Ovary (tissue), 9 donors: ENCODE data around the gene KRT86. TPM values are rescaled to one million over a fixed set of nuclear protein-coding genes. Genes with fewer than 3 reads are reported as not detected.

Experiments
- DNase-seq, 5 donors: peaks; one replicate each; pipeline ENCODE4 v3.0.0-alpha.2; 2019 to 2020
- H3K27ac ChIP-seq, 2 donors: fragments of 200-600 bp; one replicate each; pipeline versions ENCODE4 v1.5.1 to v1.8.0; 2019 to 2022
- H3K27me3 ChIP-seq: fragments of 200-600 bp; one replicate; pipeline ENCODE4 v1.8.0; 2022
- H3K36me3 ChIP-seq: fragments of 200-600 bp; sonication (generic); one replicate; pipeline ENCODE4 v1.5.1; 2019
- H3K4me1 ChIP-seq: one replicate; pipeline ENCODE4 v1.8.1; 2013; ENCODE audit warnings: mild to moderate bottlenecking, moderate library complexity; ENCODE audit not compliant: insufficient read depth
- H3K4me3 ChIP-seq: fragments of 200-600 bp; sonication (generic); one replicate; pipeline ENCODE4 v1.5.1; 2017
- H3K9me3 ChIP-seq, 2 donors: fragments of 200-600 bp in 1 of 2; sonication (generic) in 1 of 2; one replicate each; pipeline versions ENCODE4 v1.5.1 to v1.8.1; 2013 to 2019; ENCODE audit warnings: mild to moderate bottlenecking in 1 of 2, moderate library complexity in 1 of 2
- EP300 ChIP-seq: sonication (generic); formaldehyde crosslinking; IDR thresholded peaks from one replicate; pipeline ENCODE4 v1.6.1; 2017; ENCODE audit warnings: antibody characterized with exemption
- POLR2A ChIP-seq: fragments of 450-650 bp; IDR thresholded peaks from one replicate; pipeline ENCODE4 v1.6.1; 2017; ENCODE audit warnings: antibody characterized with exemption, mild to moderate bottlenecking, moderate library complexity
- WGBS, 3 donors: extraction: QIAGEN DNeasy Blood & Tissue Kit in 1 of 3; methylation state at CpG; one replicate each; pipeline versions ENCODE4 v1.1.5 to v1.1.7; 2013 to 2017; 5-methylcytosine and 5-hydroxymethylcytosine counted together
- intact Hi-C, 4 donors: fragments of 100-400 bp; cut with DNase I; formaldehyde crosslinking; loops; one replicate each; pipeline versions ENCODE4 v1.11.0 to v1.15.1; 2022 to 2023
- polyA plus RNA-seq, 2 donors: library from polyadenylated mRNA; stranded (reverse); fragments of 200-250 nt in 1 of 2; fragments of 350-450 nt in 1 of 2; fragmentation: Illumina TruSeq in 1 of 2; extraction: RNeasy Lipid Tissue Mini Kit (QIAGEN cat#74804) in 1 of 2; gene quantifications; one replicate each; pipeline ENCODE4 v1.2.3, GENCODE V29; 2013 to 2014
- total RNA-seq, 7 donors: library from RNA; depleted of rRNA in 2 of 7; stranded (reverse); fragments of >200 nt in 2 of 7; fragmentation: NEBNext Ultra II Directional in 3 of 7; extraction: Animal tissue kit (Norgen Biotek cat#: 25700) in 3 of 7; gene quantifications; one replicate each; pipeline versions ENCODE4 v1.1.0 to v1.2.4, GENCODE V29; 2016 to 2023
- TF ChIP-seq, protein P1 (sequence below), 3 donors: fragments of 450-650 bp in 2 of 3; fragments of 200-600 bp in 1 of 3; IDR thresholded peaks; one replicate each; pipeline versions ENCODE4 v1.5.1 to v1.8.0; 2016 to 2022; ENCODE audit warnings: antibody characterized with exemption in 3 of 3, mild to moderate bottlenecking in 1 of 3
- donor health status: DM: no; HTN: no; CAD: no; lungs with moderate emphysema.
- donor health status: DM: no; HTN: no; CAD: no.
- donor health status: Bipolar disorder and iron deficiency.
- donor health status: DM: yes; HTN: yes; CAD: no.
- donor health status: DM: no; HTN: no; CAD: no.
- donor health status: DM: yes; HTN: yes; CAD: no.

KRT86 gene
- total and polyA plus RNA-seq, 9 donors, result 0.69 TPM; not detected in 8

DNA sequence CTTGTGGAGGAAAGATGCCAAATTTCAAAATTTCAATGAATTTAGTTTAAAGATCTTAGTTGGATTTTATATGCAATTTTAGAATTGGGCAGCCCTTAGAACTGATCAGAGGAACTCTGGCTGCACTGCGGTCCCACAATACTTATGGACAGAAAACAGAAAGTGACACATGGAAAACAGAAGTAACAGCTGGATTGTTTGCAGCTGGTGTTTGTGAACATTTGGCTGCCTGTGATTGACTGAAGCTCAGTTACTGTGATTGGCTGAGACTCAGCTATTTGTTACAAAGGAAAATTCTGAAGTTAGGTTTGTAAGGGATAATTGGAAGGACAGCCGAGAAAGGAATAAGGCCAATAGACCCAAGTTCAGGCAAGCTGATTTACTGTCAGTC lies 10.0 kb upstream of the KRT86 start:
- intact Hi-C loops, result no loop called here

DNA sequence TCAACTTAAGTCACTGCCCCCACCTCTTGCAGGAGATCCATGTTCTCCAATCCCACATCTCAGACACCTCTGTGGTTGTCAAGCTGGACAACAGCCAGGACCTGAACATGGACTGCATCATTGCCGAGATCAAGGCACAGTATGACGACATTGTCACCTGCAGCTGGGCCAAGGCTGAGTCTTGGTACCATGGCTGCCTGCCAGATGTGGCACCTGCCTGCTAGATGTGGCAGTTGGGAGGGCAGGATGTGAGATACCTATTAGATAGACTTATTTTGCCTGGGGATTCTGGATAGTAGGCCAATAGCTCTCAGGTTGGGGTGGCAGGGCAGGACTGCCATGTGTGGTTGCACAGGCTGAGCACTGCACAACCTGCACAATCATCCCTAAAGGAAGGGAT lies 7.9 kb upstream of the KRT86 start:
- WGBS, 3 donors, result 85 to 90% (median 85%) methylated on average over 2 of the region's 2 CpGs
- Histone ChIP-seq H3K4me1 (no peaks in the 10 kb centered on the region), H3K4me3 (no peak overlapping the region), H3K27me3 (no peaks in the 10 kb centered on the region), H3K27ac (no peak overlapping the region), H3K36me3 (no peaks in the 10 kb centered on the region), H3K9me3 (no peaks in the 10 kb centered on the region)
- intact Hi-C loops, result no loop called here
- no peak for DNase-seq
- TF ChIP-seq, protein P1, sequence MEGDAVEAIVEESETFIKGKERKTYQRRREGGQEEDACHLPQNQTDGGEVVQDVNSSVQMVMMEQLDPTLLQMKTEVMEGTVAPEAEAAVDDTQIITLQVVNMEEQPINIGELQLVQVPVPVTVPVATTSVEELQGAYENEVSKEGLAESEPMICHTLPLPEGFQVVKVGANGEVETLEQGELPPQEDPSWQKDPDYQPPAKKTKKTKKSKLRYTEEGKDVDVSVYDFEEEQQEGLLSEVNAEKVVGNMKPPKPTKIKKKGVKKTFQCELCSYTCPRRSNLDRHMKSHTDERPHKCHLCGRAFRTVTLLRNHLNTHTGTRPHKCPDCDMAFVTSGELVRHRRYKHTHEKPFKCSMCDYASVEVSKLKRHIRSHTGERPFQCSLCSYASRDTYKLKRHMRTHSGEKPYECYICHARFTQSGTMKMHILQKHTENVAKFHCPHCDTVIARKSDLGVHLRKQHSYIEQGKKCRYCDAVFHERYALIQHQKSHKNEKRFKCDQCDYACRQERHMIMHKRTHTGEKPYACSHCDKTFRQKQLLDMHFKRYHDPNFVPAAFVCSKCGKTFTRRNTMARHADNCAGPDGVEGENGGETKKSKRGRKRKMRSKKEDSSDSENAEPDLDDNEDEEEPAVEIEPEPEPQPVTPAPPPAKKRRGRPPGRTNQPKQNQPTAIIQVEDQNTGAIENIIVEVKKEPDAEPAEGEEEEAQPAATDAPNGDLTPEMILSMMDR (IDR thresholded peaks at IDR 0.05), result no peak
- TF ChIP-seq POLR2A, result no peak
- TF ChIP-seq EP300, result no peak

More for the DNA sequence above, 10.0 kb upstream of the KRT86 start:
- Histone ChIP-seq H3K36me3 (no peaks in the 10 kb centered on the region), H3K9me3 (no peaks in the 10 kb centered on the region), H3K27ac (no peak overlapping the region), H3K27me3 (no peaks in the 10 kb centered on the region), H3K4me1 (no peaks in the 10 kb centered on the region), H3K4me3 (no peak overlapping the region)
- no peak for TF ChIP-seq EP300
- TF ChIP-seq POLR2A, result no peak
- DNase-seq, result no peak
- WGBS, 3 donors, result 65 to 74% (median 70%) methylated on average over 2 of the region's 2 CpGs

- TF ChIP-seq POLR2A (no peak), EP300 (no peak)
- TF ChIP-seq, protein P1 (IDR thresholded peaks at IDR 0.05), result no peak
- WGBS, 3 donors, result 93 to 100% (median 99%) methylated on average over 3 of the region's 3 CpGs
- Histone ChIP-seq H3K4me3 (no peak overlapping the region), H3K27me3 (no peaks in the 10 kb centered on the region), H3K4me1 (no peaks in the 10 kb centered on the region), H3K9me3 (no peaks in the 10 kb centered on the region), H3K27ac (no peak overlapping the region), H3K36me3 (no peaks in the 10 kb centered on the region)
- intact Hi-C loops, result no loop called here
- DNase-seq, result no peak
Observed at GRCh38 chr12:52267266-52267665, 7.2 kb upstream of the KRT86 start.

DNA sequence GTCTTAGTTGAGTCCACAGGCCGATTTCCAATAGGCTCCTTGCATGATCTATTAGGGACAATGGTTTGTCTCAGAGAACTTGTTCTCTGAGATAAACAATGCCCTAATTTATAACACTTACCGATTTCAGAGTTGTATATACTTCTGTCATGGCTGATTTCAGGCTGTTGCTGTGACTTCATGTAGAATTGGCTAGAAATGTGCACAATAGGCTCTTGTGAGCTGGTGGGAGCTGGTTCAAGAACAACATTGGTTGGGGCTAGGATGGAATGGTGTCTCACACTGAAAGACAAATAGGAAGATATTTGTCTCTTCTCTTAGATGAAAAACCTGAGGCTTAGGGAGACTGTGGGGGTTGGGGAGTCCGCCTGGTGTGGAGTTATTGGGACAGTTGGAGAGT lies 6.7 kb upstream of the KRT86 start:
- TF ChIP-seq, protein P1 (IDR thresholded peaks at IDR 0.05), result no peak
- no peak for TF ChIP-seq EP300
- no peak for TF ChIP-seq POLR2A
- intact Hi-C loops, result no loop called here
- Histone ChIP-seq H3K36me3 (no peaks in the 10 kb centered on the region), H3K27me3 (no peaks in the 10 kb centered on the region), H3K4me1 (no peaks in the 10 kb centered on the region), H3K4me3 (no peak overlapping the region), H3K9me3 (no peaks in the 10 kb centered on the region), H3K27ac (no peak overlapping the region)
- 85 to 91% (median 88%) methylated on average over 3 of the region's 3 CpGs for WGBS, 3 donors
- DNase-seq, result no peak

DNA sequence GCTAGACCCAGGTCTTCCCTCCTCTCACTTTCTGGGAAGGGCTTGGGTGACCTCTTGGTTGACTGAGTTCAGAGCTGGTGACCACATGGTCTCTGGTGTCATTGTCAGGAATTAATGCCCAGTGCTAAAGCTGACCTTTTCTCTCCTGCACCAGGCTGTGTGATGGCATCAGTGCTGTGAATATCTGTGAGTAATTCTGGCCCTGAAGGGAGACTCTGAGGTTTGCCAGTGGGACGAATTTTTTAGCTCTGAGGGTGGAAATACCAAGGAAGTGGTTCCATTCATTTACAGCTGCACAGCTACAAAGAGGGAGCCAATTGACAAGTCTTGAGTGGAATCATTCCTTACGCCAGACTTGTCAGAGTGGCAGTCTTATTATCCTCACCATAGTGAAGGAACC lies 6.2 kb upstream of the KRT86 start:
- Histone ChIP-seq H3K4me3 (no peak overlapping the region), H3K27me3 (no peaks in the 10 kb centered on the region), H3K4me1 (no peaks in the 10 kb centered on the region), H3K9me3 (no peaks in the 10 kb centered on the region), H3K36me3 (no peaks in the 10 kb centered on the region), H3K27ac (no peak overlapping the region)
- WGBS, 3 donors, result 68 to 76% (median 74%) methylated on average over 2 of the region's 2 CpGs
- TF ChIP-seq, protein P1 (IDR thresholded peaks at IDR 0.05), result no peak
- TF ChIP-seq EP300, result no peak
- TF ChIP-seq POLR2A, result no peak
- DNase-seq, result no peak
- intact Hi-C loops, result no loop called here
